Neural crest cell (in vitro differentiated cells): ENCODE results near the gene FSIP1. TPM values are rescaled to one million over a fixed set of nuclear protein-coding genes. Genes with fewer than 3 reads are reported as not detected.

Experiments
- DNase-seq: peaks from one replicate; pipeline ENCODE4 v3.0.0; 2021; ENCODE audit warnings: low read depth, mixed read lengths, low spot score
- H3K27ac Mint-ChIP-seq: one replicate; pipeline ENCODE4 v1.8.0; 2021; ENCODE audit warnings: mild to moderate bottlenecking, mixed read lengths; ENCODE audit not compliant: unreplicated experiment
- H3K27me3 Mint-ChIP-seq: 2 replicates; pipeline ENCODE4 v1.8.0; 2021; ENCODE audit warnings: low read depth, mild to moderate bottlenecking, mixed read lengths
- H3K36me3 Mint-ChIP-seq: 2 replicates; pipeline ENCODE4 v1.8.0; 2021; ENCODE audit warnings: low read depth, mild to moderate bottlenecking, mixed read lengths
- H3K4me1 Mint-ChIP-seq: 2 replicates; pipeline ENCODE4 v1.8.0; 2021; ENCODE audit warnings: mixed read lengths
- H3K4me3 Mint-ChIP-seq: one replicate; pipeline ENCODE4 v1.8.0; 2021; ENCODE audit warnings: mild to moderate bottlenecking, mixed read lengths
- H3K9me3 Mint-ChIP-seq: 2 replicates; pipeline ENCODE4 v1.8.0; 2021; ENCODE audit warnings: mixed read lengths
- total RNA-seq: library from RNA; stranded (reverse); gene quantifications from 2 replicates; pipeline ENCODE4 v1.2.1, GENCODE V29; 2021
- TF ChIP-seq, protein P1 (sequence below): fragments of 200-600 bp; sonication (generic); conservative IDR thresholded peaks from 2 replicates; pipeline ENCODE4 v1.5.0; 2021; ENCODE audit warnings: antibody characterized with exemption, mild to moderate bottlenecking

FSIP1 gene
- total RNA-seq, 1 donor from 2014 or later, result 8.1 TPM

DNA sequence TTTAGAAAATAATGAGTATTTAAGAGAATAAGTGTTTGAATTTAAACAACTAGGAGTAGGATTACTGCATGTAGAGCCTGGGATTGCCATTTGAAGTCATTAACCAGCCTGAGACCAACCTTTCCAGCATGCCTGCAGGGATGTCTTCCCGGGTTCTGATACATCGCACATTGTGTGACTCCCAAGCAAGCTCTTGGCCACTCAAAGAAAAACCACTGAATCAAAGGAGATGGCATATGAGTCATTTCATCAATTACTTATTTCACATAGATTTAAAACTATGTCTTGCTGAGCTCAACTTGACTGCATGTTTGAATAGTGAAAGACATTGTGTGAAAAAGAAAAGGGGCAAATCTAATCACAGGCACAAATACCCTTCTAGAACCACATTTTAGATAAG, 216.8 kb downstream of the FSIP1 start:
- no peak for DNase-seq
- TF ChIP-seq, protein P1, sequence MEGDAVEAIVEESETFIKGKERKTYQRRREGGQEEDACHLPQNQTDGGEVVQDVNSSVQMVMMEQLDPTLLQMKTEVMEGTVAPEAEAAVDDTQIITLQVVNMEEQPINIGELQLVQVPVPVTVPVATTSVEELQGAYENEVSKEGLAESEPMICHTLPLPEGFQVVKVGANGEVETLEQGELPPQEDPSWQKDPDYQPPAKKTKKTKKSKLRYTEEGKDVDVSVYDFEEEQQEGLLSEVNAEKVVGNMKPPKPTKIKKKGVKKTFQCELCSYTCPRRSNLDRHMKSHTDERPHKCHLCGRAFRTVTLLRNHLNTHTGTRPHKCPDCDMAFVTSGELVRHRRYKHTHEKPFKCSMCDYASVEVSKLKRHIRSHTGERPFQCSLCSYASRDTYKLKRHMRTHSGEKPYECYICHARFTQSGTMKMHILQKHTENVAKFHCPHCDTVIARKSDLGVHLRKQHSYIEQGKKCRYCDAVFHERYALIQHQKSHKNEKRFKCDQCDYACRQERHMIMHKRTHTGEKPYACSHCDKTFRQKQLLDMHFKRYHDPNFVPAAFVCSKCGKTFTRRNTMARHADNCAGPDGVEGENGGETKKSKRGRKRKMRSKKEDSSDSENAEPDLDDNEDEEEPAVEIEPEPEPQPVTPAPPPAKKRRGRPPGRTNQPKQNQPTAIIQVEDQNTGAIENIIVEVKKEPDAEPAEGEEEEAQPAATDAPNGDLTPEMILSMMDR, result no peak
- H3K9me3 Mint-ChIP-seq, result no peaks in the 10 kb centered on the region
- peaks cover 3% of the 10 kb centered on the region for H3K4me1 Mint-ChIP-seq
- no peak overlapping the region for H3K27ac Mint-ChIP-seq
- no peaks in the 10 kb centered on the region for H3K36me3 Mint-ChIP-seq
- no peaks in the 10 kb centered on the region for H3K27me3 Mint-ChIP-seq
- no peak overlapping the region for H3K4me3 Mint-ChIP-seq

DNA sequence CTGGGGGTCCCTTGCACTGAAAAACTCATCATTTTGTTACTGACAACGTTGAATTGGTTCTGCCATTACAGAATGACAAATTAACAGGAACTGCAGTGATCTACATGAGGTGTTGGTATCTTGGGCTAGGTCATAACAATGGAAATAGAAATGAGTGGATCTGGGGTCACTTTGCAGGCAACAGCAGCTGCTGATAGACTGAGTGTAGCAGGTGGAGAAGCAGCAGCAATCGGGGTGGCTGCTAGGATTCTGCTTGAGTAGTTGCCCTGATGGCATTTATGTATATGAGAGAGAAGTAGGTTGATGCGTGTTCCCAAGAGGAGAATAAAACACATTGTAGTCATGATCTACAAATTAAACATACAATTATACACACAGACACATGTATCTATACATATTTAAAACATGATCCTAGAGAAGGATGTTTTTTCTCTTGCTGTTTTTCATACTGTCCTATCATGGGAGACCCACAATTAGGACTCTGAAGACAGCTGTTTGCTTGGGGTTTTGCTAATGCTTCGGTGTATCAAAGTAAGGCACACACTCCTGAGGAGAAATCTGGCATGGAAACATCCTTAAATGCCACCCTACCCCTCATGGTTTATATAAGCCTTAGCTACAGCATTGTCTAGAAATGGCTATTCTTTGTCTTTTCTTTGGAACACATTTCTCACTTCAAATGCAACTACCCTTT, 217.5 kb downstream of the FSIP1 start:
- Mint-ChIP-seq H3K27ac (no peak overlapping the region), H3K27me3 (no peaks in the 10 kb centered on the region), H3K9me3 (no peaks in the 10 kb centered on the region), H3K4me1 (no peaks in the 10 kb centered on the region), H3K36me3 (no peaks in the 10 kb centered on the region), H3K4me3 (no peak overlapping the region)
- DNase-seq, result no peak
- TF ChIP-seq, protein P1, result no peak

DNA sequence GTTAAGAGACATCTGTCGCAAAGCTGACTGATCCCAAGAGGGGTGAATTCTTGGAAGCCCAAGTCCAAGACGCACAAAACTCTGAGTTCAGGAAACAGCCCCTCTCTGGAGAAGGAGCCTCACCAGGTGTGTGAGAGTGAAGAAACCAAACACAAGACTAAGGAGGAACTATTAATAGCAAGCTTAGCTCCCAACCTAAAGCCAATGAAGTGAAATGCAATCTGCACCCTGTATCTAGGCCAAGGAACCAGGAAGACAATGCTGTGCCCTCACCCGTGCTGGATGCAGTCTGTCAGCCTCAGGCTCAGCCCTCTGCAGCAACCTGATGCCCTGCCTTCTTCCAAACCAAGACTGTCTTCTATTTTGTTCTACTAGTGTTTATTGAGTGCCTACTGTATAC, 224.2 kb downstream of the FSIP1 start:
- TF ChIP-seq, protein P1, result no peak
- Mint-ChIP-seq H3K4me1 (peaks cover 4% of the 10 kb centered on the region), H3K36me3 (no peaks in the 10 kb centered on the region), H3K27ac (no peak overlapping the region), H3K4me3 (no peak overlapping the region), H3K27me3 (no peaks in the 10 kb centered on the region), H3K9me3 (no peaks in the 10 kb centered on the region)
- no peak for DNase-seq

DNA sequence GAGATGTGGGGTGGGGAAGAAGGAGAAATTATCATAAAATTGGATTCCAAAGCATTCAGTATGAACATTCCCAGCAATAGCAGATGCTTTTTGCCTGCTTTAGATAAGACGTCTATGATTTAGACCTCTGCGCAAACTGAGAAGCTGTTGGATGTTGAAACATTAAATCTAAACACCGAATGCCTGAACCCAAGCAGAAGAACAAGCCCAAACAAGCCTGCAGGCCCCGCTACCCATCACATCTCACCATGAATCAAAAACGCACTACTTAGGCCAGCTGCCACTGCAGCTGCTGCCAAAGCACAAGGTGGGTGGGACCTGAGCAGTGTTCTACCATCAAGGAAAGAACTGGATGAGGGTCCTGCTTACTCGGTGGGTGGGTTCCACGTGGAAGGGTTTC, 226.2 kb downstream of the FSIP1 start:
- TF ChIP-seq, protein P1, result no peak
- DNase-seq, result no peak
- Mint-ChIP-seq H3K4me1 (peaks cover 4% of the 10 kb centered on the region), H3K9me3 (peaks cover 3% of the 10 kb centered on the region), H3K36me3 (no peaks in the 10 kb centered on the region), H3K27ac (peak overlapping the region; percentile 37), H3K4me3 (no peak overlapping the region), H3K27me3 (no peaks in the 10 kb centered on the region)

DNA sequence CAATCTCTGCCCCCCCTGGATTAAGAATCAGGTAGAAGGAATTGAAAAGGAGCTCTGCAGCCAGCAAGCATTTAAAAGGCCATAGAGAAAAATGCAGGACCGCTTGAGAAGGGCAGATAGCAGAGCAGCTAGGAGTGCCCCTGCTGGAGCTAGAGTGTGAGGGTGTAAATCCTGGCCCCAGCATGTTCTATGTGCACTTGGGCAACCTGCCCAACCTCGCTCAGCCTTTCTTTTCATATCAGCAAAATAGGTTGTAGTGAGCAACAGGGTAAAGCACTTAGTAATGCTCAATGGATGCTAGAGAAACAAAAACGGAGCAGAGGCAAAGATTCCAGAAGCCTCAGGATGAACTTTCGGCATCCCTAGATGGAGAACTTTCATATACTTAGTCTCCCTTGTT, 226.8 kb downstream of the FSIP1 start:
- Mint-ChIP-seq H3K9me3 (peaks cover 3% of the 10 kb centered on the region), H3K27ac (no peak overlapping the region), H3K4me3 (no peak overlapping the region), H3K4me1 (peaks cover 4% of the 10 kb centered on the region), H3K36me3 (no peaks in the 10 kb centered on the region), H3K27me3 (no peaks in the 10 kb centered on the region)
- TF ChIP-seq, protein P1, result no peak
- DNase-seq, result no peak
